ENCODE results near the gene IDI1.

IDI1 gene

DNA sequence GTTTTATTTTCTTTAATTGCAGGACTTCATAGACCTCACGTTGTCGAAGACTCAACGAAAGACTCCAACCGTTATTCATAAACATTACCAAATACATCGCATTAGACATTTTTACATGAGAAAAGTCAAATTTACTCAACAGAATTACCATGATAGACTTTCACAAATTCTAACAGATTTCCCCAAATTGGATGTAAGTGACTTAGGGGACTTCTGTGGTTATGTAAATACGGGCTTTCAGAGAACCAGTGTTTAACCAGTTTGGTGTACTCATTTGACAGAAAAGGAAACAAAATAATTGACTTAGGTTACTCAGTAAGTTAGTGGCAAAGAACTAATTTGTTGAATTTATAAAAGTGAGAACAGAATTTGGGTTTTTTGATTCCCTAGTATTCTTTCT, 56.5 kb downstream of the IDI1 start:
- DNase-seq = no peak

DNA sequence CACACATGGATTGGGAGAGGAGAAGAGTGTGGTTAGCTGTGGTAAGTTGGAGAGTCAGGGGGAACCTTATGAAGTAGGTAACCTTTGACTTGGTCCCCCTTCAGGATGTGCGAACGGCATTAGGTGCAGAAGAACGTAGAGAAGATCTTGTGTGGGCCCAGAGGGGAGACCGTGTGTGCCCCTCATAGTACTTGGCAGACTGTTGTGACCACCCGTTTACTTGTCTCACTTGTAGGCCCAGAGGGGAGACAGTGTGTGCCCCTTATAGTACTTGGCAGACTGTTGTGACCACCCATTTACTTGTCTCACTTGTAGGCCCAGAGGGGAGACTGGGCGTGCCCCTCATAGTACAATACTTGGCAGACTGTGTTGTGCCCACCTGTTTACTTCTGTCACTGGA, 58.1 kb downstream of the IDI1 start:
- DNase-seq = no peak

All from activated CD4-positive, alpha-beta T cell treated with anti-CD3 and anti-CD28 coated beads for 1 hour (primary cell).